Right lobe of liver (tissue), 4 donors: ENCODE results near the gene CUL3.

Experiments used
- POLR2A ChIP-seq: fragments of 450-650 bp; IDR thresholded peaks from one replicate; pipeline ENCODE4 v1.6.1; 2017; ENCODE audit warnings: antibody characterized with exemption, mild to moderate bottlenecking
- TF ChIP-seq, protein P1 (sequence below), 4 donors: fragments of 200-600 bp in 3 of 4; fragments of 450-650 bp in 1 of 4; IDR thresholded peaks; one replicate each; pipeline versions ENCODE4 v1.5.1 to v1.8.0; 2016 to 2022; ENCODE audit warnings: antibody characterized with exemption in 4 of 4, mild to moderate bottlenecking in 2 of 4
- donor health status: DM: no; HTN: no; CAD: no.
- donor health status: DM: no; HTN: no; CAD: no.
- donor health status: DM: no; HTN: yes; CAD: no.

DNA sequence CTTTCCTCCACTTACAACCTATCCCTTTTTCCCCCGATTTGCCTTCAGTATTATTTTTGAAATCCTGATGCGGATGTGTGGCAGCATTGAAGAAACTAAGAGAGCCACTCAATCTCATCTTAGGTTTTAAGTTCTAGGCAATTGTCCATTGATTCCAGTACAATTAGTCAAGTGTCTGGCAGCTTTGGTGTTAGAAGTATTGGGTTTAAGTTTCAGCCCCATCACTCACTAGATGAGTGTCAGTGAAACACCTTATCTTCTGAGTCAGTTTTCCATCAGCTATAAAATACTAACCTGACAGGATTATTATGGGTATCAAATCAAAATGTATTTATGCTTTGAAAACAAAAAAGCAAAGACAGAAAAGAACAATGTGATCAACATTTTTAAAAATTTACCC lies 16.8 kb upstream of the CUL3 start:
- TF ChIP-seq, protein P1, sequence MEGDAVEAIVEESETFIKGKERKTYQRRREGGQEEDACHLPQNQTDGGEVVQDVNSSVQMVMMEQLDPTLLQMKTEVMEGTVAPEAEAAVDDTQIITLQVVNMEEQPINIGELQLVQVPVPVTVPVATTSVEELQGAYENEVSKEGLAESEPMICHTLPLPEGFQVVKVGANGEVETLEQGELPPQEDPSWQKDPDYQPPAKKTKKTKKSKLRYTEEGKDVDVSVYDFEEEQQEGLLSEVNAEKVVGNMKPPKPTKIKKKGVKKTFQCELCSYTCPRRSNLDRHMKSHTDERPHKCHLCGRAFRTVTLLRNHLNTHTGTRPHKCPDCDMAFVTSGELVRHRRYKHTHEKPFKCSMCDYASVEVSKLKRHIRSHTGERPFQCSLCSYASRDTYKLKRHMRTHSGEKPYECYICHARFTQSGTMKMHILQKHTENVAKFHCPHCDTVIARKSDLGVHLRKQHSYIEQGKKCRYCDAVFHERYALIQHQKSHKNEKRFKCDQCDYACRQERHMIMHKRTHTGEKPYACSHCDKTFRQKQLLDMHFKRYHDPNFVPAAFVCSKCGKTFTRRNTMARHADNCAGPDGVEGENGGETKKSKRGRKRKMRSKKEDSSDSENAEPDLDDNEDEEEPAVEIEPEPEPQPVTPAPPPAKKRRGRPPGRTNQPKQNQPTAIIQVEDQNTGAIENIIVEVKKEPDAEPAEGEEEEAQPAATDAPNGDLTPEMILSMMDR (IDR thresholded peaks at IDR 0.05): no peak
- TF ChIP-seq POLR2A: no peak
